COR-L47 (cell line): Measurements from ENCODE around the gene PEF1.

Experiments
- DNase-seq: peaks from one replicate; lab custom pipeline; 2025; lab: John Stamatoyannopoulos, UW

Gene PEF1

DNA sequence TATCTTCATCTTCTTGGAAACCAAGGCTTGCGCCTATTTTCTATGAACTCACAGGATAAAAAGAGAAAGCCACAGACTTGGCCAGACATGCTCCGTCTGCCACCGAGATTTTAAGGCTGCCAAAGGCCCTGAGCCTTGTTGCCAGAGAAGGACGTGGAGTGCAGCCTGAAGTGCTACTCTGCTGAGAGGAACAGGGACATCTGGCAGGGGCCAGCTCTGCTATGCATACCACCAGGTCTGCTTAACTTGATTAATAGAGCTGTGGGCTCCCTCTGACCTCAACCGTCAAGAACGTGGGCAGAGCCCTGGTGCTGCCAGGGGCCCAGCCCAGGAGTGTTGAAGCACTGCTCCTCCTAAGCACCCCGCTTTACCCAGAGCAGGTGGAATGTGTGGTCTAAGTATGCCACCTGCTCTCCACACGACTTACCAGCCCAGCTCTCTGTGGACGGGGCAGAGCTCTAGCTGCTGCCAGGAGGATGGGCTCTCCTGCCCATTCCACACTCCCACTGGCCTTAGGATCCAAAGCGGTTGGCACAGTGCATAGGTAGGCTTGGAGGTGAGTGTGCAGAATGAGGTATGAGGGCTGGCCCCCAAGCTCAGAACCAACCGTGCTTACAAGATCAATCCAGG is 16.6 kb downstream of the PEF1 start:
- no peak for DNase-seq

DNA sequence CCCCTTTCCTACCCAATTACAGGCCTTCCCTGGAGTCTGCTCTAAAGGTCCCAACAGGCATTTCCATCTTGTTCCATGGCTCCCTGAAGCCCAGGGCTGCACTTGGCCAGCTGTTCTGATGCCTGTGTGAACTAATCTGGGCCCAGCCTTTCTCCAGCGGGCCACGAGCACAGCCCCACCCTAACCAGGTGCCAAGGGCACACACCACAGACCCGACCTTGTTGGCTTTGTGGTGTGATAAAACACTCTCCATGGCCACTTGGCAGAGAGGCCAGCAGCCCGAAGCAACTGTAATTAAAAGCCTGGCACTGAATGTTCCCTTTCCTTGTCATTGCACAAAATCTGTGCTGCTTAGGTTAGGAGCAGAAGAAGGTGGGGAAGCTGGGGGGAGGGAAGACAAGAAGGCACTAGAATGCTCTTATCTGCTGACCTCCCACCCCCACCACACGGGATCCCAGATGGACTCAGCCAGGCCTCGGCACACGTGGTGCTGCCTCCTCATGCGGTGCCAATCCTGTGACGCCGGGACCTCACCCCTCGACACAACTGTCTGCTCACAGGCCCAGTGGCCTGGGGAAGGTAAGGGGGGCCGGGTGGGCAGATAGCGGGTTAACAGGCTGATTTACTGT is 17.3 kb downstream of the PEF1 start:
- no peak for DNase-seq

DNA sequence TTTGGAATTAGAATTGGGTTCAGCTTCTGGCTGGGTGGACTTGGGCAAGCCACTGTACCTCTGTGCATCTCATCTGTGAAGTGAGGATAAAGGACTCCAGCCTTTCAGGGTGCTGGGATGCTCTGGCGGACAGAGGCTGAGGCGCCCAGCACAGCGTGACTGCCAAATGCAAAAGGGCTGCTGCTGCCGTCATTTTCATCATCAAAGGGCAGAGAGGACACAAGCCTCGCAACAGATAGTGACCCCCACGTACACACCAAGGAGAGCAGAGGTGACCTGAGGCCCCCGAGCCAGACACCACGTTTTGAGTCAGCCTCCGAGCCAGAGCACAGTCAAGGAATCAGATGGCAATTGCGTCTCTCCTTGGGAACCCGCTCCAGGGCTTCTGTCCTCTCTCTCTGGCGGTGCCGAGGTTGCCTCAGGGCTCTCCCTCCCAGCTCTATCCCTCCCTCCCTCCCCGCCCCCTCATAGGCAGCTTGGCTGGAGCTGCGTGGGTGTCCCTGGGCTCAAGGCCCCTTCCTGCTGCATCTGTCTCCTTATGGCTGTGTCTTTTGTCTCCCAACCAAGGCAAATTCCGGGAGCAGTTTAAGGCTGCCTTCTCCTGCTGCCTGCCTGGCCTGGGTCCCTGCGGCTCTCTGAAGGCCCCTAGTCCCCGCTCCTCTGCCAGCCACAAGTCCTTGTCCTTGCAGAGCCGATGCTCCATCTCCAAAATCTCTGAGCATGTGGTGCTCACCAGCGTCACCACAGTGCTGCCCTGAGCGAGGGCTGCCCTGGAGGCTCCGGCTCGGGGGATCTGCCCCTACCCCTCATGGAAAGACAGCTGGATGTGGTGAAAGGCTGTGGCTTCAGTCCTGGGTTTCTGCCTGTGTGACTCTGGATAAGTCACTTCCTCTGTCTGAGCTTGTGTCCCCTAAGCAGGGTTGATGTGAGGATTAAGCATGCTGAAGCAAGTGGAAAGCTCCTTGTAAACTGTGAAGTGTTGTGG is 18.2 kb downstream of the PEF1 start:
- no peak for DNase-seq

DNA sequence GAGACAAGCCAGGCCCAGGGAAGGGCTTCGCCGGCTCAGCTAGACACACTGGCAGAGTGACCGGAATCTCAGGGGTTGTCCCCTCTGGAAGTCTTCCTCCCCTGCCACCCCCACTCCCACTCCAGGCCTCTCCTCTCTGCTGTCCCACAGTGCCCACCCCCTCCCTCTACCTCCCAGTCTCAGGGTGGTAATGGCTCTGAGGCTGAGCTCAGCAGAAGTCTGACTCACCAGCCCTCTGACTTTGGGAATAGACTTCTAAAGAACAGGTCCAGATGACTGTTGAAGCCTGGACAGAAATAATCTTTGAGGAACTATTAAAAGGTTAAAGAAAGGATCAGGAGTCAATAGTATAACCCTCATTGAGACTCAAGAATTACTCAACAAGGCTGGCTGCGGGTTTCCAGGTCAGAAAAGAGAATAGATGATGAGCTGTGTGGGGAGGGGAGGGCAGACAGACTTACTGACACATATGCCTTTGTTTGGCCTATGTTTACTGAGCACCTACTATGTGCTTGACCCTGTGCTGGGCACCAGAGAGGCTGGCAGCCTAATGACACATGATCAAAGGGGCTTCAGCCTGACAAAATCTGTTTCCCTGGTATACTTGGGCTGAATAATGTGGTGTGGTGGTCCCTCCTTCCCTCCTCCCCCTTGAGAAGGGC is 19.0 kb downstream of the PEF1 start:
- DNase-seq: no peak

DNA sequence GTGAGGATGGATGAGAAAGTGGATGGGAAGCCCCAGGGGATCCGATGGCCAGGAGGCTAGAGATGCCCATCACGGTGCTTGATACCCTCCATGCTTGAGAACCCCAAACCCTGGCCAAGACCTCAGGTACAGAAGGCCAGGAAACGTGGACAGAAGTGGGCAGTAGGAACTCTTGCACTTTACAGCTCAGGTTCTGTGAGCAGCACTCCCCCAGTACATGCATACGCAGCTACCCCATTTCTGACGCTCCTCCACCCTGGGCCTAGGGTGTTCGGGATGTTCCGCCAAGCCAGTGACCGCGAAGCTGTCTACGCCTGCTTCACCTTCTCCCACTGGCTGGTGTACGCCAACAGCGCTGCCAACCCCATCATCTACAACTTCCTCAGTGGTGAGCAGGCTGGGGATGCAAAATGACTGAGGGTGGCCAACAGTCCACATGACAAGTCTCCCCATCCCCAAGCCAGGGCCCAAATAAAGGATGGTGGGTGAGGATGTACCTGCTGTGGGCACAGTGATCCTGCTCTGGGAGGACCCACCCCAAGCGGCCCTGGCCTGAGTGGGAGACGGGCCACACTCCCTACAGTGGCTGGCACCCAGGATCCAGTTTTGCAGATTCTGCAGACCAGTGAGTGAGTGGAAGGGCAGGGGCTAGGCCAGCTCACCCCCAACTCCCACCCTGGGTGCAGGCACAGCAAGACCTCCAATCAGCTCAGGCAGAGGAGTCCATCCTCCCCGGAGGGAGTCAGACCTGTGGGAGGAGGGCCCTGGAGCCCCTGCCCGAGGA is 19.8 kb downstream of the PEF1 start:
- DNase-seq: no peak

DNA sequence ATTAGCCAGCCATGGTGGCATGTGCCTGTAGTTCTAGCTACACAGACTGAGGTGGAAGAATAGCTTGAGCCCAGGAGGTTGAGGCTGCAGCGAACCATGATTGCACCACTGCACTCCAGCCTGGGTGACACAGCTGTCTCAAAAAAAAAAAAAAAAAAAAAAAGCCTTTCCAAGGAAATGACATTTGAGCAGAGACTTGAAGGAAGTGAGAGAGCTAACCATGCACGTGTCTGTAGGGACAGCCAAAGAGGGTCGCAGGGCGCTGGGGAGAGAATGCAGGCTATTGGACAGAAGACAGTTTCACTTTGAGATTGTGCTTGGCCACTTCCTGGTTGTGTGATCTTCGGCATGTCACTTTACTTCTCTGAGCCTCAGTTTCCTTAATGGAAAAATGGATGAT is 20.4 kb downstream of the PEF1 start:
- DNase-seq: no peak

DNA sequence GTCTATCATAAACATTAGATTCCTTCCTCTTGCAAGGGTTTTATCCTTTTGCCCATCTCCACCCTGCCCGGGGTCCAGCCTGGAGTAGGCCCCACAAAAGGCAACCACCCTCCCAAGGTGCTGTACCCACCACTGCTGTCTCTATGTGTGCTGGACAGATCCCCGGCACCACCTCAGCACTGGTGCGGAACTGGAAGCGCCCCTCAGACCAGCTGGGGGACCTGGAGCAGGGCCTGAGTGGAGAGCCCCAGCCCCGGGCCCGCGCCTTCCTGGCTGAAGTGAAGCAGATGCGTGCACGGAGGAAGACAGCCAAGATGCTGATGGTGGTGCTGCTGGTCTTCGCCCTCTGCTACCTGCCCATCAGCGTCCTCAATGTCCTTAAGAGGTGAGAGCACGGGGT is 21.3 kb downstream of the PEF1 start:
- no peak for DNase-seq

DNA sequence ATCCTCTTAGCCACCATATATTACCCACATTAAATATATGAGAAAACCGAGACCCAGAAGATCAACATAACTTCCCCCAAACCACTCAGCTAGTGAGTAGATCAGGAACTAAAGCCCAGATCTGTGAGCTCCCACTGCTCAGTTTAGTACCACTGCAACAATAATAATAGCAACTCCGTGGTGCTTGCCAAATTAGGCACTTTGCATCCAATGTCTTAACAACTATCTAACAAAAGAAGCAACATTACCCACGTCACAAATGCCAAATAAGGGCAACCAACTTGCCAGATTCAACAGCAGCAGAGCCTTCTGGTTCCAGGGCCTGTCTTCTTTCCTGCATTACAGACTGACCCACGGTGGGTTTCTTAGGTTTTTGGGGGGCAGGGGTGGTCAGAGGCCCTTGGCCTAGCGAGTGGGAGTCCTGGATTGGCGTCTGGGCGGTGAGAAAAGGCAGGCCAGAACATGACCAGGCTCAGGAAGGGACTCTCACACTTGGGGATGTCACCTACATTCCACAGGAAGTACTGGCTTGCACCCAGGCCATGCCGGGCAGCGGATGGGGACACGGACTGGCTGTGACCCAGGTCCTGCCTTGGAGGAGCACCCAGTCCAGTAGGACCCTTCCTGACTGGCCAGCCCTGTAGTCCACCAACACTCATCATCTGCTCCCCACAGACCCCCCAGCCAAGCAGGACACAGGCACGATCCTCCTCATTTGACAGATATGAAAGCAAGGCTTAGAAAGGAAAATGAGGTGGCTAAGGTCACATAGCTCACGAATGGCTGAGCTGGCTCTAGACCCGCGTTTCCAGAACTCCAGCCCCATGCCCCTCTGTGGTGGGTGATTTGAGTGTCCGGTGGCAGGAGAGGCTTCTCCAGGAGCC is 22.6 kb downstream of the PEF1 start:
- DNase-seq: no peak

DNA sequence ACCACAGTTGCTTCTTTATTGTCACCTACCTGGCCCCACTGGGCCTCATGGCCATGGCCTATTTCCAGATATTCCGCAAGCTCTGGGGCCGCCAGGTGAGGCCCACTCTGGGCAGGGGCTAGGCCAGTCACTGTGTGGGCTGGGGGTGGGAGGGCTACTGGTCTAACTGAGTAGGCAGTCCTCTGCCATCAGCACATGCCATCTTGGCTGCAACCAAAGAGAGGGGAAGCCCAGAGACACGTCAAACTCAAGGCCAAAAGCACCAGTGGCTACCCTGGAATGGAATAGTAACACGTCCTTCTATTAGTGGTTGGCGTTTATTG is 23.2 kb downstream of the PEF1 start:
- DNase-seq: no peak

DNA sequence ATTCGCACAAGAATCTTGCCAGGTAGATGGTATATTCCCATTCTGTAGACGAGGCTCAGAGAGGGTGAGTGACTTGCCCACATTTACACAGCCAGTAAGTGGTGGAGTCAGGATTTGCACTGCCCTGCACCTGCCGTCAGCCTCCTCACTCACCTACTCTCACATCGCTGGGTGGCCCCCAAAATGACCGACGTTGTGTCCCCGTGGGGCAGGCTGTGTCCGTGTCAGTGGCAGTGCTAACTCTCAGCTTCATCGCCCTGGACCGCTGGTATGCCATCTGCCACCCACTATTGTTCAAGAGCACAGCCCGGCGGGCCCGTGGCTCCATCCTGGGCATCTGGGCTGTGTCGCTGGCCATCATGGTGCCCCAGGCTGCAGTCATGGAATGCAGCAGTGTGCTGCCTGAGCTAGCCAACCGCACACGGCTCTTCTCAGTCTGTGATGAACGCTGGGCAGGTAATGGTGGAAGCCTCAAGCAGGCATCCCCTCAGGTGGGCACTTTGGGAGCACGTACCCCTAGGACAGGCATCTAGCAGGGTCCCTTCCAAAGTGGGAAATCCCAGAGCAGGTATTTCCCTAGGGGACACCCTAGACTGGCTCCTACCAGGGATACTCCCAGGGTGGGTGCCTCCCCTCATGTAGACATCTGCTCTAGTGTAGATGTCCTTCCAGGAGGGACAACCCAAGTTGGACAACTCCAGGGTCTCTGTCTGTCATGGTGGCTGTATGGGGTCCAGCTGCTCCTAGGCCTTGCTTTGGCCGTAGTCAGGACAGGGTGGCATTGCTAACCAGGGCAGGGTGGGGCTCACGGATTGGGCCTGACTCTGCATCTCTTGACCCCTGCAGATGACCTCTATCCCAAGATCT is 23.8 kb downstream of the PEF1 start:
- DNase-seq: no peak

DNA sequence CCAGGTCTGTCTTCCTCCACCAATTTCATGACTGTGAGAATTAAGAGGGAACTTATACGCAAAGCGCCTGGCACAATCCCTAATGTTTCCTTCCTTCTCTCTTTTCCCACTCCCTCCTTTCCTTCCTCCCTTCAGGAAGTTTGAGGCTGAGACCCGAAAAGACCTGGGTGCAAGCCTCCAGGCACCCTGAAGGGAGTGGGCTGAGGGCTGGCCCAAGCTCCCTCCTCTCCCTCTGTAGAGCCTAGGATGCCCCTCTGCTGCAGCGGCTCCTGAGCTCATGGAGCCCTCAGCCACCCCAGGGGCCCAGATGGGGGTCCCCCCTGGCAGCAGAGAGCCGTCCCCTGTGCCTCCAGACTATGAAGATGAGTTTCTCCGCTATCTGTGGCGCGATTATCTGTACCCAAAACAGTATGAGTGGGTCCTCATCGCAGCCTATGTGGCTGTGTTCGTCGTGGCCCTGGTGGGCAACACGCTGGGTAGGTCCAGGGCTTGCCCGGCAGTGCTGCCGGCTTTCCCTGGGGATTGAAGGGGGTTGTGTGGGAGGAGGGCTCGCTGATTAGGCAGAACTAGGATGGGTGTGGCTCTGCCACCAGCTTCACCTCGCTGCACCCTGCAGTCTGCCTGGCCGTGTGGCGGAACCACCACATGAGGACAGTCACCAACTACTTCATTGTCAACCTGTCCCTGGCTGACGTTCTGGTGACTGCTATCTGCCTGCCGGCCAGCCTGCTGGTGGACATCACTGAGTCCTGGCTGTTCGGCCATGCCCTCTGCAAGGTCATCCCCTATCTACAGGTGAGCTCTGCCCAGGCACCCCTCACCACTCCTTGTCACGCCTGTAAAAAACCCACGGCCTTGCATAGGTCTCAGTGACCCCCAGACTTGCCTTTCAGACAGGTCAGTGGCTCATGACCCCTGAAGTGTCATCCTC is 25.5 kb downstream of the PEF1 start:
- DNase-seq: no peak

DNA sequence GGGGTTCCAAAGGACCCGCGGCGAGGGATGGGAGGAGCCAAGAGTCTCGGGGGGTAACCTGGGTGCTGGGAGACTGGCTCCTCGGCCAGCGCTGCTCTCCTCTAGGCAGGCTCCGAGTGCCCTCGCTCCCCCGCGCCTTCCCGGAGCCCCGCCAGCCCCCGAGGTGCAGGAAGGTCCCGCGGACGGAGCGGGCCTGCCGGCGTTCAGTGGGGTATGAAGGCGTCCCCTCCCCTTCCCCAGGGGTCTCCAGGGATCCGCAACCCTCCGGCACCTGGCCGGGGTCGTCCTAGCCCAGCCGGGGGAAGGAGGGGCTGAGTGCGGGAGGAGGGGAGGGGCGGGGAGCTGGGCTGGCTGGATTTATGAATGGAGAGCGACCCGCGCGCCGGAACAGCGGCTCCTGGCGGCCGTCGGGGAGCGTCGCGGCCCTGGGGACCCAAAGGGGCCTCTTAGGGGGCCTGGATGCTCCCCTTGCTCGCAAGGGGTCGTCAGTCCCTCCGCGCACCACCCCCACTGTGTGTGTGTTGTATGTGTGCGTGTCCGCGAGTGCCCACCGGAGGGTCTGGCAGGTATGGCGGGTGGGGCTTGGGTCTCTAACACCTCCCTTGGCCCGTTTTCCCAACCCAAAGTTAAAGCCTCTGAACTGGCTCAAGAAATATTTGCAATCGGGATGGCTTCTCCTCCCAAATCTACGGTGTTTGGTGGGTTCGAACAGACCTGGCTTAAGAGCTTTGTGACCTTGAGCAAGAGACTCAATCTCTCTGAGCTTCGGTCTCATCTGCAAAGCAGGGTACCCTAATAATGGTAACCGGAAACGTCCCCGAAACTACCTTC is 26.5 kb downstream of the PEF1 start:
- DNase-seq: peak; percentile 7

DNA sequence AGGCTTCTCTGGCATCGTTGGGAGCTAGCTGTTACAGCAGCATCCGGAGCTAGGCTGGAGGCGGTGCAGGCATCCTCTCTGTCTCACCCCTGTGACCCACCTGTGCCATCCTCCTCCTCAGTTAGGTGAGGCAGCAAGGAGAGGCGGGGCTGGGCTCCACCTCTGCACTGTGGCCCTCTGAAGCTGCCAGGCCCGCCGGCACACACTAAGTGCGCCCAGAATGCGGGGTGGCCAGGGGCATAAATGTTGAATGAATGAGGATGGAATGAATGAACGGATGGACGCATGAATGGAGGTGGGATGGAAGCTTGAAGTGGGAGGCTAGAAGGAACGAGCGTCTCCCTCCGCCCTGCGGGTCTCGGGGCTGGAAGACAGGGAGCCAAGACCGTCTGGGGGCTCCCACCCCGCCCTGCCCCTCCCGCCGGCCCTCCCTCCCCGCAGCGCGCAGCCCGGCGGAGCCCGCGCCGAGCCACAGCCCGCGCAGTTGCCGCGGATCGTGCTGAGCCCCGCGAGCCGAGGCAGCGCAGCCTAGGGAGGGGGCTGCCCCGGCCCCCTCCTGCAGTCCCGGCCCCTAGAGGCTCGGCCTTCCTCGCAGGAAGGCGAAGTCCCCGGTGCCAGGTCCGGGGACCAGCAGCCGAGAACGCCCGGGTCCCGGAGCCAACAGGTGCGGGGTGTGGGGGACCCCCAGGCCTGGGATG is 27.3 kb downstream of the PEF1 start, which contains the start of gene HCRTR1:
Gene HCRTR1 (plus strand): TSS at position 472 of the 698 bp plus-strand sequence. CDS start 1,504 bp downstream, outside the sequence.
- DNase-seq: no peak

DNA sequence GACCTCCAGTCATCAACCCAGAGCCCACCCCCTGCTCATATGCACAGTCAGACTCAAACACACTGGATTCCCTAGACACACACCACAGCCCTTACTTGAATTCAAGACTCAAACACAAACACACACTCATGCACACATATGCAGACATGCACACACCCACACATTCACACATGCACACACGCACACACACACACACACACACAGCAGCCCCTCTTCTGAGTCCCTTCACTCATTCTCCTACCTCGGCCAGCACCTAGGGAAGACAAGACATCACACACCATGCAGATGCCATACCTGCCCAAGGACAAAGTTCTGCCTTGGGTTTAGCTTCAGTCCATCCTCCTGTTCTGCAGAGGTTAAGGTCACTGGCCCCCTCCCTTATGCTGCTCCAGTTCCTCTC is 28.7 kb downstream of the PEF1 start:
- no peak for DNase-seq

DNA sequence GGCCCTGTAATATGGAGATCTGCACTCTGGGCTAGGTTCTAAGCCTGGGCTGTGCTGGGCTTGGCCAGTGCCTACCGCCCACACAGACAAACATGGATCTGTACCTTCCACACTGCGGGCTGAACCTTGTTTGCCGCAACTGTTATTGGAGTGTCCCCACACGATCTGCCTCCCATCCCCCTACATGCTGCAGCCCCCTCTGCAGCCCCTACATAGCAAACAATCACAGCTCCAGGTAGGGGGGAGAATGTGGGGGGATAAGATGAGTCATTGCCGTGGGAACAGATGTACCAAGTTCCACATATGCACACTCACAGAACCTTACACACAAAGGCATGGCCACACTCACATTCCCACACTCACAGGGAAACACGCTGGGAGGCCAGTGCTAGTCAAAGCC is 29.3 kb downstream of the PEF1 start:
- no peak for DNase-seq

DNA sequence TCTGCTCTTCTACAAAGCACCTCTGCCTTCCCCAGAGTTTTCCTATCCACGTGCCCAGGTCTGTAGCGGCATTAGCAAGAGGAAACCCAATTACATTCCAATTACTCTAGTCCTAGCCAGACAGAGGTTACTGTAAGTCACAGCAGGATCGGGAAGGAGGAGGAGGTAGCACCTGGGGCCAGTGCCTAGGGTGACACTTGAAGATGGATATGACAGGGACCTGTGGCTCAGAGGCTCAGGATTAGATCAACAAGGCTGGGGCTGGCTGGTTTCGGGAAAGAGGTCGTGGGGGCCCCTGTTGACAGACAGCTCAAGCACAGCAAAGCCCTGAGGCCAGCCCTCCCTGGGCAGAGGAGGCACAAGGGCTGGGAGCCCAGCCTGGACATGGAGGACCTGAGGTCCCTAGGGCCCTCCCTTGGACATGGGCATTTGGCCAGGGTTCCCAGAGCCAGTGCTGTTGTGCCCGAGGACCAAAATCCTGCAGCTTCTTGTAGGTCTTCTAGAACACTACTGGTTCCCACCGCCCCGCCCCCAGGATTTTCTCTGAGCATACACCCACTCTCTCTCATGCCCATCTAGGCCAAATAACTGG is 30.2 kb downstream of the PEF1 start:
- no peak for DNase-seq
